ENCODE results near the gene TMPRSS4.

The TMPRSS4 gene

GRCh38 chr11:118081241-118081958 lies 4.5 kb downstream of the TMPRSS4 start:
- DNase-seq, result no peak

- DNase-seq, result no peak
These were observed 6.1 kb downstream of the TMPRSS4 start for GRCh38 chr11:118082880-118083552.

GRCh38 chr11:118084247-118084646 lies 7.4 kb downstream of the TMPRSS4 start:
- DNase-seq, result no peak

GRCh38 chr11:118084656-118085055 lies 7.8 kb downstream of the TMPRSS4 start:
- DNase-seq, result no peak

- no peak for DNase-seq
These were observed 10.3 kb downstream of the TMPRSS4 start, which contains the start of gene SMIM35 for GRCh38 chr11:118086913-118087768. TSS of gene SMIM35 (minus strand) at chr11:118086963. CDS start at chr11:118086757, 206 bp downstream.

GRCh38 chr11:118087931-118088330 lies 11.1 kb downstream of the TMPRSS4 start:
- DNase-seq, result no peak

- DNase-seq, result no peak
These were observed 11.7 kb downstream of the TMPRSS4 start for GRCh38 chr11:118088531-118088930.

- no peak for DNase-seq
These were observed 13.8 kb downstream of the TMPRSS4 start for GRCh38 chr11:118090545-118091162.

- no peak for DNase-seq
These were observed 14.8 kb downstream of the TMPRSS4 start for GRCh38 chr11:118091690-118092089.

GRCh38 chr11:118092907-118093571 lies 16.2 kb downstream of the TMPRSS4 start:
- DNase-seq, result no peak

- no peak for DNase-seq
These were observed 18.6 kb downstream of the TMPRSS4 start for GRCh38 chr11:118095493-118095892.

- DNase-seq, result no peak
These were observed 19.1 kb downstream of the TMPRSS4 start for GRCh38 chr11:118095967-118096367.

GRCh38 chr11:118098996-118099837 lies 22.3 kb downstream of the TMPRSS4 start:
- no peak for DNase-seq

GRCh38 chr11:118099838-118100556 lies 23.1 kb downstream of the TMPRSS4 start:
- no peak for DNase-seq

GRCh38 chr11:118100691-118101232 lies 23.9 kb downstream of the TMPRSS4 start:
- DNase-seq, result no peak

- DNase-seq, result no peak
These were observed 25.9 kb downstream of the TMPRSS4 start for GRCh38 chr11:118102721-118103261.

- no peak for DNase-seq
These were observed 27.6 kb downstream of the TMPRSS4 start for GRCh38 chr11:118104491-118104890.

- DNase-seq, result no peak
These were observed 28.9 kb downstream of the TMPRSS4 start for GRCh38 chr11:118105657-118106305.

GRCh38 chr11:118106789-118107335 lies 30.0 kb downstream of the TMPRSS4 start:
- DNase-seq, result no peak
